SK-N-MC (cell line): ENCODE data around the gene CSTPP1.

ENCODE experiments used
- EZH2 ChIP-seq: fragments of 200-600 bp; sonication (generic); IDR thresholded peaks from one replicate; pipeline ENCODE4 v1.6.1; 2017; ENCODE audit warnings: antibody characterized with exemption
- POLR2AphosphoS5 ChIP-seq: IDR thresholded peaks from 2 replicates; pipeline ENCODE4 v1.6.1; 2012; ENCODE audit warnings: mild to moderate bottlenecking, low read depth, low read length, borderline replicate concordance

DNA sequence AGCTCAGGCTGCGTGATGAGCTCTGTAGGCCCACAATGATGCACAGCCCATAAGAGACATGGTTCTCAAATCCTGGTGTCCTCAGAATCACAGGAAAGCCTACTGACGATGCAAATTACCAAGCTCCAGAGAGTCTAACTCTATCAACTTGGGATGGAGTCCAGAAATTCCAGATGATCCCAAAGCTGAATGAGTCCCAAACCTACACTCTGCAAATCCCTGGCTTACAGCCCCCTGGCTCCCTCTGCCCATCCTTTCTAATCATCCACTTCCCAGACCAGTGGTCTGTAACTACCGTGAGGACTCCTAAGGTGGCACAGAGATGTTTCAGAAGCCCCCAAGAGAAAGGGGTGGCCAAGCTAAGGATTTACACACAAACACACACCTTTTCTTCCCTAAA, 226.6 kb downstream of the CSTPP1 start:
- TF ChIP-seq EZH2 (no peak), POLR2AphosphoS5 (no peak)
